ENCODE data around the gene SLC2A4. TPM values are rescaled to one million over a fixed set of nuclear protein-coding genes. Genes with fewer than 3 reads are reported as not detected.

The SLC2A4 gene
- total RNA-seq, 1 experiment from 2014 or later, result 1.5 TPM

DNA sequence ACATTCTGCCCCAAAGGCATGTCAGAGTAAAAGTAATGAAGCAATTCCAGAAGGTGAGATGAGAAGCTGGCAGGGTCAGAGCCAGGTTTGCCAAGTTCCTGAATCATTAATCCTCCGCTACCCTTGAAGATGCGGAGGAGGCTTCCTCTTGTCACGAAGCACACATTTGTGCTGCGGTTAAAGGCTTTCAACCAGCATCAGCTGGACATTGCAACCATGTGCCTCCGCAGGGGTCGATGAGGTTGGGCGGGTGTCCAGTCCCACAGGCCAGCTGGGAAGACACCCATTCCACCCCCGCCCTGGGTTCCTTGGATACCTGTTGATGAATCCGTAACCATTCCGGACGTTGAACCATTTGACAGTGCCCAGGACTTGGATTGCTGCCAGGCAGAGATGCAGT, 11.6 kb downstream of the SLC2A4 start:
- Histone ChIP-seq H3K27ac (no peak overlapping the region), H3F3A (ENCODE audit: insufficient read depth, low read depth) (peaks cover 32% of the 10 kb centered on the region; the same call in 1 of the 2 replicates), H3K36me3 (ENCODE audit: low read depth) (no peaks in the 10 kb centered on the region), H3K4me3 (no peak overlapping the region), H3K27me3 (ENCODE audit: insufficient read depth, low read depth) (peaks cover 10% of the 10 kb centered on the region; the same call in 1 of the 2 replicates), H4K20me1 (ENCODE audit: insufficient read depth) (no peaks in the 10 kb centered on the region), H2AFZ (no peak overlapping the region), H3K4me2 (peak overlapping the region; percentile 49), H3K9me3 (ENCODE audit: insufficient read depth, low read depth) (no peaks in the 10 kb centered on the region), H3K79me2 (ENCODE audit: low read depth) (no peaks in the 10 kb centered on the region), H3K4me1 (replicated peaks; ENCODE audit: insufficient read depth) (peaks cover 25% of the 10 kb centered on the region), H3K9me2 (ENCODE audit: insufficient read depth) (no peaks in the 10 kb centered on the region)
- ChIA-PET CTCF (no interaction called here), POLR2A (ENCODE audit: unreplicated experiment) (interaction anchor here (0.6 kb wide), 1 partner anchor 30 kb away, joined by 6 read pairs; no protein-coding TSS in a partner anchor)
- DNase-seq, result peak in 1 of 2 experiments; percentile 86
- BruUV-seq (replicated peaks), result no TSS peak
- intact Hi-C loops (cut with micrococcal nuclease; ENCODE audit: unreplicated experiment), result no loop called here
- TF ChIP-seq EZH2 (IDR thresholded peaks at IDR 0.05; ENCODE audit: low read depth), result no peak
- TF ChIP-seq, protein P1, sequence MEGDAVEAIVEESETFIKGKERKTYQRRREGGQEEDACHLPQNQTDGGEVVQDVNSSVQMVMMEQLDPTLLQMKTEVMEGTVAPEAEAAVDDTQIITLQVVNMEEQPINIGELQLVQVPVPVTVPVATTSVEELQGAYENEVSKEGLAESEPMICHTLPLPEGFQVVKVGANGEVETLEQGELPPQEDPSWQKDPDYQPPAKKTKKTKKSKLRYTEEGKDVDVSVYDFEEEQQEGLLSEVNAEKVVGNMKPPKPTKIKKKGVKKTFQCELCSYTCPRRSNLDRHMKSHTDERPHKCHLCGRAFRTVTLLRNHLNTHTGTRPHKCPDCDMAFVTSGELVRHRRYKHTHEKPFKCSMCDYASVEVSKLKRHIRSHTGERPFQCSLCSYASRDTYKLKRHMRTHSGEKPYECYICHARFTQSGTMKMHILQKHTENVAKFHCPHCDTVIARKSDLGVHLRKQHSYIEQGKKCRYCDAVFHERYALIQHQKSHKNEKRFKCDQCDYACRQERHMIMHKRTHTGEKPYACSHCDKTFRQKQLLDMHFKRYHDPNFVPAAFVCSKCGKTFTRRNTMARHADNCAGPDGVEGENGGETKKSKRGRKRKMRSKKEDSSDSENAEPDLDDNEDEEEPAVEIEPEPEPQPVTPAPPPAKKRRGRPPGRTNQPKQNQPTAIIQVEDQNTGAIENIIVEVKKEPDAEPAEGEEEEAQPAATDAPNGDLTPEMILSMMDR (conservative IDR thresholded peaks at IDR 0.05), result no peak

DNA sequence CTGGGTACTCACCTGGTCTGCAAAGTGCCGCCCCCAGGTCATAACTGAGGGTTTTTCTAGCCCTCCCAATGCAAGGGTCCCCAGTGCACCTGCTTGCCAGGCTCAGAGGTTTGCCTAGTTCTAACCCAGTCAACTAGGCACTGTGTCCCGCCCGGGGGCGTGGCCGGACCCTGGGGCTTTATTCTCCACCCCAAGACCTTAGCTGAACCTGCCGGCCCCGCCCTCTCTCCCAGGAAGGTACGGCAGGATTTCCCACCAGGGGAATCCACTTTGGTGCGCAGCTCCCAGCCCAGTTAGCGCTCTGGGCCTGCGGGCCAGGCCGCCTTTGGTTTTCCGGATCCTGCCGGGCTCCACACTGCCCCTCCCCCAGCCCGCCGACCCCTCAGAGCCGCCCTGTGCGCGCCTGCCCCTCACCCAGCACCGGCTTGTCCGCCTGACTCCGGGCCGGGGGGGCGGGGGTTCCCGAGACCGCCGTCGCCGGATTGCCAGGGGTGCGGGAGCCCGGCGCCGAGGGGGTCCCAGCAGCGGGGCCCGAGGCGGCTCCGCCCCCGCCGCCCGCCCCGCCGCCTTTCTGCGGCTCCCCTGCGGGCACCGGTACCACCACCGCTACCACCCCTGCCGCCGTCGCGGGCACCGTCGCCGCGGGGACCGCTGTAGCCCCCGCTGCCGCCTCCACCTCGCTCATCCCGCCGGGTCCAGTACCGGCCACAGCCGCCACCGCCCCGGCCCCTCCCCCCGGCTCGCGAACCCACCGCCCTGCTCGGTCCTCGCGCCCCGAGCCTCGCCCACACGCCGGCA, 12.5 kb downstream of the SLC2A4 start:
- Histone ChIP-seq H3K4me3 (no peak overlapping the region), H3K9me3 (ENCODE audit: insufficient read depth, low read depth) (no peaks in the 10 kb centered on the region), H3K4me2 (peak overlapping the region; percentile 49; the same call in 1 of the 2 replicates), H3K4me1 (replicated peaks; ENCODE audit: insufficient read depth) (peaks cover 25% of the 10 kb centered on the region), H3K79me2 (ENCODE audit: low read depth) (no peaks in the 10 kb centered on the region), H3K27me3 (ENCODE audit: insufficient read depth, low read depth) (peaks cover 10% of the 10 kb centered on the region; the same call in 1 of the 2 replicates), H3F3A (ENCODE audit: insufficient read depth, low read depth) (peaks cover 32% of the 10 kb centered on the region; the same call in 1 of the 2 replicates), H3K27ac (no peak overlapping the region), H4K20me1 (ENCODE audit: insufficient read depth) (no peaks in the 10 kb centered on the region), H3K9me2 (ENCODE audit: insufficient read depth) (no peaks in the 10 kb centered on the region), H3K36me3 (ENCODE audit: low read depth) (no peaks in the 10 kb centered on the region), H2AFZ (no peak overlapping the region)
- intact Hi-C loops (cut with micrococcal nuclease; ENCODE audit: unreplicated experiment), result no loop called here
- no peak for TF ChIP-seq EZH2 (IDR thresholded peaks at IDR 0.05; ENCODE audit: low read depth)
- TF ChIP-seq, protein P1 (conservative IDR thresholded peaks at IDR 0.05), result no peak
- BruUV-seq (replicated peaks), result no TSS peak
- CTCF ChIA-PET, result no interaction called here
- peak in 1 of 2 experiments; percentile 34 for DNase-seq
- POLR2A ChIA-PET (ENCODE audit: unreplicated experiment), result no interaction called here

DNA sequence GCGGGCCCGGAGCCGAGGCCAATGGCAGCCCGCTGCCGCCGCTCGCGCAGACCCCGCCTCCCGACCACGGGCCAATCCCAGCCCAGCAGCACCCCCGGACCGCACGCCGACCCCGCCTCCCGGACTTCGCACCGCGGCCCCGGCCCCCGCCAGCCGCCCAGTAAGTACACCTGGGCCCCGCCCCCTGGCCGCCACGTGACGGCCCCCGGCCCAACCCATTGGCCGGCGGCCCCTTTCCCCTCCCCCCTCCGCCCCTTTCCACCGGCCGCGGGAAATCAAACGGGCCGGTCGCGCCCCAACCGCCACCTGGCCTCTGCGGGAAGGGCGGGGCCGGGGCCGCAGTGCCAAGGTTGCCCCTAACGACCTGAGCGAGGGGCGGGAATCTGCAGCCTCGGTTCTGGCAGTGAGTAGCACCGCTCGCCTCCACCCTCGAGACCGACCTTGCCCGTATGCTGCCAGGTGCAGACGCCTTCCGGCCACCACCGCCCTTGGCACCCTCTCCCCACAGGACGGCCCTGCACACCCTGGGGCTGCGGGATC, 13.2 kb downstream of the SLC2A4 start, which contains the start of gene YBX2:
Gene YBX2, minus strand, starts transcription at position 26 of the 540 bp plus-strand sequence. CDS start 139 bp downstream, outside the sequence.
- Histone ChIP-seq H3K27ac (no peak within 1 kb of the TSS), H2AFZ (no peak within 1 kb of the TSS), H4K20me1 (ENCODE audit: insufficient read depth) (no peaks in the 10 kb centered on the region), H3K9me3 (ENCODE audit: insufficient read depth, low read depth) (no peaks in the 10 kb centered on the region), H3F3A (ENCODE audit: insufficient read depth, low read depth) (peaks cover 32% of the 10 kb centered on the region; the same call in 1 of the 2 replicates), H3K4me1 (replicated peaks; ENCODE audit: insufficient read depth) (peaks cover 25% of the 10 kb centered on the region), H3K27me3 (ENCODE audit: insufficient read depth, low read depth) (peaks cover 10% of the 10 kb centered on the region; the same call in 1 of the 2 replicates), H3K36me3 (ENCODE audit: low read depth) (no peaks in the 10 kb centered on the region), H3K79me2 (ENCODE audit: low read depth) (no peaks in the 10 kb centered on the region), H3K4me2 (peak within 1 kb of the TSS; percentile 49; the same call in 1 of the 2 replicates), H3K9me2 (ENCODE audit: insufficient read depth) (no peaks in the 10 kb centered on the region), H3K4me3 (no peak within 1 kb of the TSS)
- BruUV-seq (replicated peaks), result no TSS peak
- TF ChIP-seq, protein P1 (conservative IDR thresholded peaks at IDR 0.05), result no peak
- no peak for TF ChIP-seq EZH2 (IDR thresholded peaks at IDR 0.05; ENCODE audit: low read depth)
- CTCF ChIA-PET, result no interaction called here
- POLR2A ChIA-PET (ENCODE audit: unreplicated experiment), result no interaction called here
- DNase-seq, result peak in 1 of 2 experiments; percentile 53
- intact Hi-C loops (cut with micrococcal nuclease; ENCODE audit: unreplicated experiment), result no loop called here
